DOHH2 (cell line): ENCODE data around the gene CACTIN.
"Not testable (repeated sequence)": the region's sequence is repeated elsewhere in the genome, so short reads cannot be mapped to it uniquely, and the experiment has no call there.

Experiments
- H3F3A ChIP-seq: fragments of 200-600 bp; sonication (generic), shearing (Covaris generic); 2 replicates; pipeline ENCODE4 v1.6.0; 2016; ENCODE audit warnings: antibody characterized with exemption, mild to moderate bottlenecking; ENCODE audit not compliant: control insufficient read depth, insufficient read depth
- H3K27ac ChIP-seq: fragments of 200-600 bp; sonication (generic); 2 replicates; pipeline ENCODE4 v1.5.1; 2014; ENCODE audit warnings: low read depth, mild to moderate bottlenecking, low read length, moderate library complexity
- H3K27me3 ChIP-seq: fragments of 200-600 bp; sonication (generic); 2 replicates; pipeline ENCODE4 v1.6.1; 2014; ENCODE audit warnings: mild to moderate bottlenecking, low read length, mixed read lengths; ENCODE audit not compliant: control insufficient read depth
- H3K36me3 ChIP-seq: fragments of 200-600 bp; sonication (generic); 2 replicates; pipeline ENCODE4 v1.6.1; 2014; ENCODE audit warnings: mild to moderate bottlenecking, low read length, moderate library complexity, mixed read lengths; ENCODE audit not compliant: control insufficient read depth
- H3K4me1 ChIP-seq: fragments of 200-600 bp; sonication (generic); 2 replicates; pipeline ENCODE4 v1.6.1; 2014; ENCODE audit warnings: mild to moderate bottlenecking, low read length, mixed read lengths; ENCODE audit not compliant: control insufficient read depth
- H3K4me2 ChIP-seq: fragments of 200-600 bp; sonication (generic); 2 replicates; pipeline ENCODE4 v1.6.0; 2014; ENCODE audit warnings: mild to moderate bottlenecking, low read length, moderate library complexity
- H3K4me3 ChIP-seq: fragments of 200-600 bp; sonication (generic); 2 replicates; pipeline ENCODE4 v1.5.1; 2014; ENCODE audit warnings: mild to moderate bottlenecking, low read length, mixed read lengths
- H3K79me2 ChIP-seq: fragments of 200-600 bp; sonication (generic); 2 replicates; pipeline ENCODE4 v1.6.1; 2014; ENCODE audit warnings: mild to moderate bottlenecking, low read length, mixed read lengths; ENCODE audit not compliant: control insufficient read depth
- H3K9me2 ChIP-seq: fragments of 200-600 bp; sonication (generic); replicated peaks from 2 replicates; pipeline ENCODE4 v1.6.1; 2014; ENCODE audit warnings: mild to moderate bottlenecking, low read length, mixed read lengths; ENCODE audit not compliant: control insufficient read depth
- H3K9me3 ChIP-seq: fragments of 200-600 bp; sonication (generic); 2 replicates; pipeline ENCODE4 v1.6.1; 2014; ENCODE audit warnings: antibody characterized with exemption, low read length, mixed read lengths; ENCODE audit not compliant: control insufficient read depth, insufficient read depth
- H4K20me1 ChIP-seq: fragments of 200-600 bp; sonication (generic); 2 replicates; pipeline ENCODE4 v1.6.0; 2014; ENCODE audit warnings: low read depth, mild to moderate bottlenecking, antibody characterized with exemption, low read length, moderate library complexity; ENCODE audit not compliant: control insufficient read depth, insufficient read depth
- EZH2phosphoT487 ChIP-seq: fragments of 200-600 bp; sonication (generic); IDR thresholded peaks from 2 replicates; pipeline ENCODE4 v1.6.1; 2017; ENCODE audit warnings: borderline replicate concordance, mild to moderate bottlenecking, antibody characterized with exemption, low read length, moderate library complexity, mixed read lengths
- TF ChIP-seq, protein P1 (sequence below): fragments of 200-600 bp; sonication (generic); IDR thresholded peaks from one replicate; pipeline ENCODE4 v1.5.1; 2014; ENCODE audit warnings: antibody characterized with exemption, mild to moderate bottlenecking, low read depth, low read length; ENCODE audit not compliant: poor library complexity, severe bottlenecking

The CACTIN gene

DNA sequence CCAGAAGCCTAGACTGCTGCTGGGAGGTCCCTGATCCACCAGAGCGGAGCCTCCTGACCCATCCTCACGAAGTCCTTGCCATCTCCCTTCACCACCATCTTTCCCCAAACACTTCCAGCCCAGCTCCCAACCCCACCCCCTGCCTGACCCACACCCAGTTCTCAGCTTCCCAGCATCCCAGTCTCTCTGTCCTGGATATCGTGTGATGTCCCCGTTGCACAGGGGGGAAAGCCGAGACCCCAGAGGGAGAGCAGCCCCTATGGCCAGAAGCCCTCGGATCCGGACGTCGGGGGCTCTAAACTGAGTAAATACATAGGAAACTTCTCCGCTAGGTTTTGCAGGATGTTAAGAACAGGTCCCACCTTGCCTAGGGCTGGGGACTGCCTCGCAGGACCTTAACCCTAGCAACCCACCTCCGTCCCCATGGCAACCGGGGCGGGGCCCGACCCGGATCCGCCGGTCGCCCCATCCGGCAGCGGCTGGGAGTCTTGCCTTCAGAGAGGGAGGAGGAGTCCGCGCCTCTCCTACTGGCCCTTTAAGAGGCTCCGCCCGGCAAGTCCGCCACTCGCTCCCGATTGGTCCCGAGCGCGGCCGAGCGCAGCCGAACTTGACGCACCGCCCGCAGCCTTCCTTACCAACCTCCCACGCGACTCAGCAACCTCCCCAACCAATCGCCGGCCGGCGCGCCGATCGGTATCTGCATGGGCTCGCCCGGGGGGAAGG, 54.3 kb downstream of the CACTIN start:
- Histone ChIP-seq H3K27ac (no peak overlapping the region), H3K36me3 (peaks cover 16% of the 10 kb centered on the region), H3F3A (no peaks in the 10 kb centered on the region; the same call in 1 of the 2 replicates), H3K27me3 (no peaks in the 10 kb centered on the region), H3K9me2 (no peaks in the 10 kb centered on the region), H4K20me1 (no peaks in the 10 kb centered on the region; the same call in 1 of the 2 replicates), H3K4me3 (peak overlapping the region; percentile 60), H3K4me1 (peaks cover 10% of the 10 kb centered on the region), H3K4me2 (peak overlapping the region; percentile 63), H3K79me2 (peaks cover 6% of the 10 kb centered on the region), H3K9me3 (no peaks in the 10 kb centered on the region)
- TF ChIP-seq, protein P1, sequence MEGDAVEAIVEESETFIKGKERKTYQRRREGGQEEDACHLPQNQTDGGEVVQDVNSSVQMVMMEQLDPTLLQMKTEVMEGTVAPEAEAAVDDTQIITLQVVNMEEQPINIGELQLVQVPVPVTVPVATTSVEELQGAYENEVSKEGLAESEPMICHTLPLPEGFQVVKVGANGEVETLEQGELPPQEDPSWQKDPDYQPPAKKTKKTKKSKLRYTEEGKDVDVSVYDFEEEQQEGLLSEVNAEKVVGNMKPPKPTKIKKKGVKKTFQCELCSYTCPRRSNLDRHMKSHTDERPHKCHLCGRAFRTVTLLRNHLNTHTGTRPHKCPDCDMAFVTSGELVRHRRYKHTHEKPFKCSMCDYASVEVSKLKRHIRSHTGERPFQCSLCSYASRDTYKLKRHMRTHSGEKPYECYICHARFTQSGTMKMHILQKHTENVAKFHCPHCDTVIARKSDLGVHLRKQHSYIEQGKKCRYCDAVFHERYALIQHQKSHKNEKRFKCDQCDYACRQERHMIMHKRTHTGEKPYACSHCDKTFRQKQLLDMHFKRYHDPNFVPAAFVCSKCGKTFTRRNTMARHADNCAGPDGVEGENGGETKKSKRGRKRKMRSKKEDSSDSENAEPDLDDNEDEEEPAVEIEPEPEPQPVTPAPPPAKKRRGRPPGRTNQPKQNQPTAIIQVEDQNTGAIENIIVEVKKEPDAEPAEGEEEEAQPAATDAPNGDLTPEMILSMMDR: no peak
- TF ChIP-seq EZH2phosphoT487: no peak

DNA sequence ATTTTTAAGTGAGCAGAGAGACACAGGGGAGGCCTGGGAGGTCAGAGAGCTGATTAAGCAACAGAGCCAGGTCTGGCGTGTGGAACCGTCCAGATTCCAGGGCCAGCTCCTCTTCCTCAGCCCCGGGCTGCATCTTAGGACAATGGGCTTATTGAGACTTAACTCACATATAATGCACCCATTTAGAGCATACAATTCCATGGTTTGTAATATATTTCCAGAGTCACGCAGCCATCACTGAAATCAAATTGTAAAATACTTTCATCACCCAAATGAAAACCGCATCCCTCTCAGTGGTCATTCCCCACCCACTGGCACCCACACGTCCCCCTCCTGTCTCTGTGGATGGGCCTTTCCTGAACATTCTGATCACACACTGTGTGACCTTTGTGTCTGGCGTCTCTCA, 56.0 kb downstream of the CACTIN start:
- Histone ChIP-seq H3K9me2 (no peaks in the 10 kb centered on the region), H4K20me1 (no peaks in the 10 kb centered on the region; the same call in 1 of the 2 replicates), H3K27ac (no peak overlapping the region), H3K9me3 (no peaks in the 10 kb centered on the region), H3K79me2 (peaks cover 6% of the 10 kb centered on the region), H3K4me1 (peaks cover 10% of the 10 kb centered on the region), H3K4me3 (no peak overlapping the region), H3K4me2 (no peak overlapping the region), H3K27me3 (no peaks in the 10 kb centered on the region), H3F3A (no peaks in the 10 kb centered on the region; the same call in 1 of the 2 replicates), H3K36me3 (peaks cover 10% of the 10 kb centered on the region)
- no peak for TF ChIP-seq EZH2phosphoT487
- TF ChIP-seq, protein P1: no peak

- not testable (repeated sequence) for H3K9me3 ChIP-seq, H3K9me2 ChIP-seq, H4K20me1 ChIP-seq, H3K79me2 ChIP-seq, H3K27me3 ChIP-seq, H3K36me3 ChIP-seq, H3F3A ChIP-seq, H3K4me3 ChIP-seq, H3K4me2 ChIP-seq, H3K27ac ChIP-seq
- H3K4me1 ChIP-seq: peaks cover 10% of the 10 kb centered on the region
These were observed 56.5 kb downstream of the CACTIN start for GRCh38 chr19:3570042-3570441.

GRCh38 chr19:3565139-3565538, 61.5 kb downstream of the CACTIN start:
- Histone ChIP-seq H3K79me2 (no peaks in the 10 kb centered on the region), H3K27ac (no peak overlapping the region), H3K27me3 (no peaks in the 10 kb centered on the region), H4K20me1 (no peaks in the 10 kb centered on the region), H3K9me2 (no peaks in the 10 kb centered on the region), H3K4me2 (no peak overlapping the region), H3K4me3 (no peak overlapping the region), H3K9me3 (no peaks in the 10 kb centered on the region), H3K36me3 (no peaks in the 10 kb centered on the region), H3K4me1 (peaks cover 6% of the 10 kb centered on the region), H3F3A (no peaks in the 10 kb centered on the region)
- TF ChIP-seq EZH2phosphoT487: no peak
- TF ChIP-seq, protein P1: no peak
